ENCODE results near the gene COG3. TPM values are rescaled to one million over a fixed set of nuclear protein-coding genes. Genes with fewer than 3 reads are reported as not detected.

Gene COG3
- total and polyA plus RNA-seq, 2 of the 13 experiments (the other 11 are each of a cell fraction or from before 2014, with no cell fraction given): 37.8 to 47.5 TPM

DNA sequence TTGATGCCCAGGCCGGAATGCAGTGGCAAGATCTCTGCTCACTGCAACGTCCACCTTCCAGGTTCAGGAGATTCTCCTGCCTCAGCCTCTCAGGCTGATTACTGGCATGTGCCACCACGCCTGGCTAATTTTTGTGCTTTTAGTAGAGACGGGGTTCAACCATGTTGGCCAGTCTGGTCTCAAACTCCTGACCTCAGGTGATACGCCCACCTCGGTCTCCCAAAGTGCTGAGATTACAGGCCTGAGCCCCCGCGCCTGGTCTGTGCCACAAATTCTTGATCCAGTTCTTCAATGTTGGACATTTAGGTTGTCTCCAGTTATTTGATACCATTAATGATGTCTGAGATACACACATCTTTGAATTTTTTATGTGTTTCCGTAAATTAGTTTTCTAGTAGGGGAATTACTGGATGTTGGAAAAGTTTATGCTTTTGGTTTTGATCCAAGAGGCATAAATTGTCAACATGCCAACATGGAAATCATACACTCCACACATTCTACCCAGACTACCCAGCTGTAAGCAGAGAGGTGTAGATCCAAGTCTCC lies 525 bp upstream of the COG3 start (continued):
- TF ChIP-seq CC2D1A (CRISPR knock-in tag; IDR thresholded peaks at IDR 0.05) (no peak), SP140L (CRISPR knock-in tag; IDR thresholded peaks at IDR 0.05; ENCODE audit: borderline replicate concordance) (peak; percentile 75; the same call in 1 of the 2 replicates), MXD4 (CRISPR knock-in tag; IDR thresholded peaks at IDR 0.05) (no peak), CEBPG (CRISPR knock-in tag; IDR thresholded peaks at IDR 0.05) (no peak), PHF5A (CRISPR knock-in tag; IDR thresholded peaks at IDR 0.05; ENCODE audit: low read depth, unreplicated experiment) (no peak), ZNF614 (CRISPR knock-in tag; IDR thresholded peaks at IDR 0.05; ENCODE audit: borderline replicate concordance) (no peak), ZNF10 (CRISPR knock-in tag; IDR thresholded peaks at IDR 0.05; ENCODE audit: borderline replicate concordance, low read depth) (no peak), LCORL (IDR thresholded peaks at IDR 0.05) (no peak), LCORL (CRISPR knock-in tag; IDR thresholded peaks at IDR 0.05) (no peak), GPN1 (CRISPR knock-in tag; IDR thresholded peaks at IDR 0.05; ENCODE audit: borderline replicate concordance) (no peak), ZNF589 (CRISPR knock-in tag; conservative IDR thresholded peaks at IDR 0.05) (no peak), SCMH1 (CRISPR knock-in tag; IDR thresholded peaks at IDR 0.05; ENCODE audit: borderline replicate concordance) (no peak), GLI4 (CRISPR knock-in tag; IDR thresholded peaks at IDR 0.05; ENCODE audit: borderline replicate concordance) (no peak), SNAPC2 (CRISPR knock-in tag; IDR thresholded peaks at IDR 0.05) (no peak), ZNF331 (CRISPR knock-in tag; IDR thresholded peaks at IDR 0.05) (0 out of 2 replicates have a peak, but pooled peaks have one; percentile 3), ZBTB43 (CRISPR knock-in tag; conservative IDR thresholded peaks at IDR 0.05) (0 out of 2 replicates have a peak, but pooled peaks have one; percentile 38), SRSF1 (optimal IDR thresholded peaks at IDR 0.05; ENCODE audit: low read depth, low read length) (no peak), SMC3 (IDR thresholded peaks at IDR 0.05; ENCODE audit: low read length) (peak; percentile 80; the same call in 1 of the 2 replicates), ATRX (CRISPR knock-in tag; IDR thresholded peaks at IDR 0.05; ENCODE audit: borderline replicate concordance) (no peak), ARNT2 (CRISPR knock-in tag; IDR thresholded peaks at IDR 0.05; ENCODE audit: low read depth) (0 out of 2 replicates have a peak, but pooled peaks have one; percentile 22)
- TF ChIP-seq, protein P1, sequence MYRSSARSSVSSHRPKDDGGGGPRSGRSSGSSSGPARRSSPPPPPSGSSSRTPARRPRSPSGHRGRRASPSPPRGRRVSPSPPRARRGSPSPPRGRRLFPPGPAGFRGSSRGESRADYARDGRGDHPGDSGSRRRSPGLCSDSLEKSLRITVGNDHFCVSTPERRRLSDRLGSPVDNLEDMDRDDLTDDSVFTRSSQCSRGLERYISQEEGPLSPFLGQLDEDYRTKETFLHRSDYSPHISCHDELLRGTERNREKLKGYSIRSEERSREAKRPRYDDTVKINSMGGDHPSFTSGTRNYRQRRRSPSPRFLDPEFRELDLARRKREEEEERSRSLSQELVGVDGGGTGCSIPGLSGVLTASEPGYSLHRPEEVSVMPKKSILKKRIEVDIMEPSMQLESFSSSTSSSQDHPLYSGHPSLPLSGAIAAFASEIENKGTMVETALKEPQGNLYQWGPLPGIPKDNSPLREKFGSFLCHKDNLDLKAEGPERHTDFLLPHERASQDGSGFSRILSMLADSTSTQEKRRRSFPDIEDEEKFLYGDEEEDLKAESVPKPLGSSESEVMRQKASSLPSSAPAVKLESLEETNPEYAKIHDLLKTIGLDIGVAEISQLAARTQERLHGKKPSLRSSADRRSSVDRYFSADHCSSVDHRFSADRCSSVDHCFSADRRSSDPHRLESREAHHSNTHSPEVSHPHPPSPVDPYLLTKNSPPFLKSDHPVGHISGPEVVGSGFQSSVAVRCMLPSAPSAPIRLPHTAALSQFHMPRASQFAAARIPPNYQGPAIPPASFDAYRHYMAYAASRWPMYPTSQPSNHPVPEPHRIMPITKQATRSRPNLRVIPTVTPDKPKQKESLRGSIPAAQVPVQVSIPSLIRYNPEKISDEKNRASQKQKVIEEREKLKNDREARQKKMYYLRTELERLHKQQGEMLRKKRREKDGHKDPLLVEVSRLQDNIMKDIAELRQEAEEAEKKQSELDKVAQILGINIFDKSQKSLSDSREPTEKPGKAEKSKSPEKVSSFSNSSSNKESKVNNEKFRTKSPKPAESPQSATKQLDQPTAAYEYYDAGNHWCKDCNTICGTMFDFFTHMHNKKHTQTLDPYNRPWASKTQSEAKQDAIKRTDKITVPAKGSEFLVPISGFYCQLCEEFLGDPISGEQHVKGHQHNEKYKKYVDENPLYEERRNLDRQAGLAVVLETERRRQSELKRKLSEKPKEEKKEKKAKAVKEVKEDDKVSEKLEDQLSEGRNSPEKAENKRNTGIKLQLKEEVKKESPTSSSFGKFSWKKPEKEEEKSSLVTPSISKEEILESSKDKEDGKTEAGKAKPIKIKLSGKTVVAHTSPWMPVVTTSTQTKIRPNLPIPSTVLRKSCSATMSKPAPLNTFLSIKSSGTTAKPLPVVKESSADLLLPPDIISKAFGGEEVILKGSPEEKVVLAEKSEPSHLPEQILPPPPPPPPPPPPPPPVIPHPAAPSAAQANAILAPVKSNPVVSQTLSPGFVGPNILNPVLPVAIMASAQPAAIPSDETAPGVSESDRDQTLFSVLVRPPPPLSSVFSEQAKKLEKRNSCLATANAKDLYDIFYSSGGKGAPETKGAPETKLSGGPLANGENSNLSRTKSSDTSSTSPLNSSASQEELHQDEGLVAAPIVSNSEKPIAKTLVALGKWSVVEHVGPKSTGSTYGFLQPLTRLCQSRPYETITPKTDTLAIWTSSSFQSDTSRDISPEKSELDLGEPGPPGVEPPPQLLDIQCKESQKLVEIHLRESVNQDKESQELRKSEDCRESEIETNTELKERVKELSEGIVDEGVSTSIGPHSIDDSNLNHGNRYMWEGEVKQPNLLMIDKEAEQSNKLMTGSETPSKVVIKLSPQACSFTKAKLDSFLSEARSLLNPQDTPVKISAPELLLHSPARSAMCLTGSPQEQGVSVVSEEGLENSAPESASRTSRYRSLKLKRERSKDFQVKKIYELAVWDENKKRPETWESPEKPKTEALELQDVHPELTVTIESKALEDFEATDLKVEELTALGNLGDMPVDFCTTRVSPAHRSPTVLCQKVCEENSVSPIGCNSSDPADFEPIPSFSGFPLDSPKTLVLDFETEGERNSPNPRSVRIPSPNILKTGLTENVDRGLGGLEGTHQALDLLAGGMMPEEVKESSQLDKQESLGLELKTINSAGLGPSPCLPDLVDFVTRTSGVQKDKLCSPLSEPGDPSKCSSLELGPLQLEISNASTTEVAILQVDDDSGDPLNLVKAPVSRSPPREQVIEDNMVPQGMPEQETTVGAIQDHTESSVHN (CRISPR knock-in tag; IDR thresholded peaks at IDR 0.05): no peak
